ENCODE data around the gene ARL16. TPM values are rescaled to one million over a fixed set of nuclear protein-coding genes. Genes with fewer than 3 reads are reported as not detected.

The ARL16 gene
- total RNA-seq, 1 donor from 2014 or later = 29.5 TPM

DNA sequence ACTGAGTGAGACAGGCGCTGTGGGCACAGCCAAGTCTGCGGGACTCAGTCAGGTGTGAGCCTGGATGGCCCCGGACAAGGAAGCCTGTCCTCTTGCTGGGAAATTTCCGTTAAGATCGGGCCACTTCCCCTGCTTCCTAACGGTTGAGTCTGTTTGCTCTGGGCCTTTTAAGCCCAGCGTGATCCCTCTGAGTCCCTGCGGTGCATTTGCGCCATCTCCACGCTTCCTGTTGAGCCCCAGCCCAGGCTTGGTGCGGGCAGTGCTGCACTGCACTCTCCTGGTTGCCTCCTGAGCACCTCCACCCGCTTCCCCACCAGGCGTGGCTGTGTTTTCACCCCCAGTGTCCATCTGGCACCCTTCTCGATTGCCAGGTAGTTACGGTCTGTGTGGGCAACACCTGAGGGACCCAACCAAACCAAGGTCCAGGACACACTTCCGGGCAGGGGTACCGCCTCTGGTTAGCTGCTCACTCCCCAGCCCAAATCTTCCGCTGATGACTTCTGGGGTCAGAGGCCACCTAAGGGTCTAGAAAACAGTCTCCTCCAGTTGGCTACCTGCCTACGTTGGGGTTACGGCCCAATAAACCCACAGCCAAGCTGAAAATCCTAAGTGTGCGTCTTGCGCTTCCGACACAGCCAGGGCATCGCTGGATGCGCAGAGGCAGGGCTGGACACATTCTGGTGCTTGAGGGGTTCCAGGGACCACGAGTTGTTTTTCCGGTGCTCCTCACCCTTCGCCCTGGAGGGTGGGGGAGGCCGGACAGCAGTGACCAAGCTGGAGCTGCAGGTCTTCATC, 27.1 kb upstream of the ARL16 start:
- peaks cover 20% of the 10 kb centered on the region for H3K4me1 Mint-ChIP-seq (ENCODE audit: low read depth)
- no peak overlapping the region for H3K4me3 Mint-ChIP-seq (ENCODE audit: unreplicated experiment)
- H3K9me3 Mint-ChIP-seq (ENCODE audit: low read depth) = no peaks in the 10 kb centered on the region
- TF ChIP-seq, protein P1, sequence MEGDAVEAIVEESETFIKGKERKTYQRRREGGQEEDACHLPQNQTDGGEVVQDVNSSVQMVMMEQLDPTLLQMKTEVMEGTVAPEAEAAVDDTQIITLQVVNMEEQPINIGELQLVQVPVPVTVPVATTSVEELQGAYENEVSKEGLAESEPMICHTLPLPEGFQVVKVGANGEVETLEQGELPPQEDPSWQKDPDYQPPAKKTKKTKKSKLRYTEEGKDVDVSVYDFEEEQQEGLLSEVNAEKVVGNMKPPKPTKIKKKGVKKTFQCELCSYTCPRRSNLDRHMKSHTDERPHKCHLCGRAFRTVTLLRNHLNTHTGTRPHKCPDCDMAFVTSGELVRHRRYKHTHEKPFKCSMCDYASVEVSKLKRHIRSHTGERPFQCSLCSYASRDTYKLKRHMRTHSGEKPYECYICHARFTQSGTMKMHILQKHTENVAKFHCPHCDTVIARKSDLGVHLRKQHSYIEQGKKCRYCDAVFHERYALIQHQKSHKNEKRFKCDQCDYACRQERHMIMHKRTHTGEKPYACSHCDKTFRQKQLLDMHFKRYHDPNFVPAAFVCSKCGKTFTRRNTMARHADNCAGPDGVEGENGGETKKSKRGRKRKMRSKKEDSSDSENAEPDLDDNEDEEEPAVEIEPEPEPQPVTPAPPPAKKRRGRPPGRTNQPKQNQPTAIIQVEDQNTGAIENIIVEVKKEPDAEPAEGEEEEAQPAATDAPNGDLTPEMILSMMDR (IDR thresholded peaks at IDR 0.05) = peak; percentile 0
- H3K27ac Mint-ChIP-seq (ENCODE audit: unreplicated experiment) = no peak overlapping the region
- H3K27me3 Mint-ChIP-seq (ENCODE audit: low read depth) = no peaks in the 10 kb centered on the region
- no peak for DNase-seq (ENCODE audit: low spot score)
- peaks cover 10% of the 10 kb centered on the region for H3K36me3 Mint-ChIP-seq (ENCODE audit: low read depth)

DNA sequence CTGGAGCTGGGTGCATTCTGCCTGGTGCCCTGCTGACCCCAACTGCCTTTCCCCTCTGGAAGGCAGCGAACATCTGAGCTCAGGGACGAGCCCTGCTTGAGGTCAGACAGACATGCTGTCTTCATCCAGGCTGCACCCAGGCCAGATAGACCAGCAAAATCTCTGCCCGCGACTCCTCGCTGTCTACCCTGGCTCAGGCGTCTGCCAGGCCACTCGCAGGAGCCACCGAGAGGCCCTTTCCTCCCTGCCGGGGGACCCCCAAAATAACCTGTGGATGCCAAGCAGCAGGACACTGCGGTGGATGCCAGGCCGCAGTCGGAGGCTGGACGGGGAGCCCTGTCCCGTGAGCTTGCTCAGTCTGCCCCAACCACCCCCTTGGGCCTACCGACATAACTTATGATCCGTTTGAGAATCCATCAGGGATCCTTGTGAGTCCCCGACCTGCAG, 25.2 kb upstream of the ARL16 start:
- no peaks in the 10 kb centered on the region for H3K9me3 Mint-ChIP-seq (ENCODE audit: low read depth)
- H3K4me1 Mint-ChIP-seq (ENCODE audit: low read depth) = peaks cover 30% of the 10 kb centered on the region
- TF ChIP-seq, protein P1 (IDR thresholded peaks at IDR 0.05) = no peak
- H3K4me3 Mint-ChIP-seq (ENCODE audit: unreplicated experiment) = no peak overlapping the region
- peaks cover 12% of the 10 kb centered on the region for H3K36me3 Mint-ChIP-seq (ENCODE audit: low read depth)
- DNase-seq (ENCODE audit: low spot score) = no peak
- no peaks in the 10 kb centered on the region for H3K27me3 Mint-ChIP-seq (ENCODE audit: low read depth)
- no peak overlapping the region for H3K27ac Mint-ChIP-seq (ENCODE audit: unreplicated experiment)

DNA sequence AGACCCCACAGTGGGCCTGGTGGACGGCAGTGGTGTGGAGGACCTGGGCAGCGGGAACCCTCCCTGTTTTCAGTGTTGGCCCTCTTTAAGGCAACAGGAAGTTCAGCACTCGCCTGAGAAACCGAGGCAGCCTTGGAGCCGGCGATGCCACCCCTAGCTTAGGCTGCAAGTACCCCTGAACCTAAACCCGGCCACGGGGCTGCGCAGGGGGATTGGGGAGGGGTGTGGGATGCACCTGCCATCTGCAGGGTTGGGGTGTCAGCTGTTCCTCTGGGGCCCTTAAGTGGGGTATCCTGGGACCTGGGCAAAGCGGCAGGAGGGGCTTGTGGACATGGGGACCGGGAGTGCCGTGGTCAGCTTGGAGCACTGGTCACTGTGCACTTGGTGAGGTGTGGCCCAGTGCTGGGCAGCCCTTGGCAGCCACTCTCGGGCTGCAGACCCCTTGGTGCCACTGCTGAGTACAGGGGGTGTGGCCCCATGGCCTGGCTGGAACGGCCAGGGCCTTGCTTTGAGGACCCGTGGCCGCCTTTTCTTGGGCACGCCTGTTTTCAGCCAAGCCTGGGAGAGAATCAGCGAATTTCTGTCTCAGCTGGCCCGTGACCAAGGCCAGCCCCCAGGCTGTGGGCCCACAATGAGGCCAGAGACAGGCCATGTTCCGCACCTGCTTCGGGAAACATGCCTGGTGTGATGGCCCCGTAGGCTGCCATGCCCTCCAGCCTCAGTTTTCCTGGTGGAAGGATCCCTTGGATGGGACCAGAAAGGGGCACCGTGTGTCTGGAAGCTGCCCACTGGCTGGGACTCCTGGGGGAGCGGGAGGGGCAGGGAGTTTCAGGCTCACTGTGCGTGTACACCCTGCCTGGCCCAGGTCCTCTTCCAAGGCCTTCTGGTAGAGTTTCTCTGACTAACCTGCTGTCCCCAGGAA, 24.4 kb upstream of the ARL16 start:
- Mint-ChIP-seq H3K27ac (ENCODE audit: unreplicated experiment) (no peak overlapping the region), H3K4me3 (ENCODE audit: unreplicated experiment) (no peak overlapping the region), H3K36me3 (ENCODE audit: low read depth) (peaks cover 12% of the 10 kb centered on the region), H3K27me3 (ENCODE audit: low read depth) (no peaks in the 10 kb centered on the region), H3K9me3 (ENCODE audit: low read depth) (no peaks in the 10 kb centered on the region), H3K4me1 (ENCODE audit: low read depth) (peaks cover 26% of the 10 kb centered on the region)
- DNase-seq (ENCODE audit: low spot score) = no peak
- TF ChIP-seq, protein P1 (IDR thresholded peaks at IDR 0.05) = no peak

DNA sequence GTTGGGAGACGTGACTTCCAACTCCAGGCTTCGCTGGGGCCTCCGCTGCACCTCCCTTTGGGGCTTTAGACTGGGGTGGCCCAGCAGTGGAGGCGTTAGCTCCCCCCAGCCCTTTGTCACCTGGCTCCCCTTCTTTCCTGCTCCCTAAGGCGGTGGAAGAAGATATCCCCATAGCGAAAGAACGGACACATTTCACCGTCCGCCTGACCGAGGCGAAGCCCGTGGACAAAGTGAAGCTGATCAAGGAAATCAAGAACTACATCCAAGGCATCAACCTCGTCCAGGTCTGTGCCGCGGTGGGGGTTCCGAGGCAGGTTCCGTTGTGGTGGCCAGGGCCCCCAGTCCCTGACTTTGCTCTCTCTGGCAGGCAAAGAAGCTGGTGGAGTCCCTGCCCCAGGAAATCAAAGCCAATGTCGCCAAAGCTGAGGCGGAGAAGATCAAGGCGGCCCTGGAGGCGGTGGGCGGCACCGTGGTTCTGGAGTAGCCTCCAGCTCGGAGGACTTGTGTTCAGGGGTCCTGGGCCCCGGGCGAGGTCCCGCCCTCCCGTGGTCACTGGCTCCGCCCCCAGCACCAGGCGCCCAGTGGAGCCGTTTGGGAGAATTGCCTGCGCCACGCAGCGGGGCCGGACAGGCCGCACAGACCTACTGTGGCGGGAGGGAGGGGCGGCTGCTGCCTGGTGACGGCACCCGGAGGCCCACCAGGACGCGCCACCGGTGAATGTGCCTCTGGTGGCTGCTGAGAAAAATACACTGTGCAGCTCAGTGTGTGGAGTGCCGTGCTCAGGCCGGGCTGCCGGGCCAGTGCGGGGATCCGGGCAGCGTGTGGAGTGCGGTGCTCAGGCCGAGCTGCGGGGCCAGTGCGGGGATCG, 23.4 kb upstream of the ARL16 start:
- DNase-seq (ENCODE audit: low spot score) = no peak
- Mint-ChIP-seq H3K36me3 (ENCODE audit: low read depth) (peaks cover 12% of the 10 kb centered on the region), H3K27me3 (ENCODE audit: low read depth) (no peaks in the 10 kb centered on the region), H3K27ac (ENCODE audit: unreplicated experiment) (no peak overlapping the region), H3K4me1 (ENCODE audit: low read depth) (peaks cover 28% of the 10 kb centered on the region), H3K4me3 (ENCODE audit: unreplicated experiment) (no peak overlapping the region), H3K9me3 (ENCODE audit: low read depth) (no peaks in the 10 kb centered on the region)
- TF ChIP-seq, protein P1 (IDR thresholded peaks at IDR 0.05) = no peak
